ENCODE results near the gene EPHA1. TPM values are rescaled to one million over a fixed set of nuclear protein-coding genes. Genes with fewer than 3 reads are reported as not detected.

Gene EPHA1
- total RNA-seq, 1 donor from 2014 or later, result 2.6 TPM

- Histone ChIP-seq H3K4me1 (ENCODE audit: insufficient read depth, low read length) (peaks cover 67% of the 10 kb centered on the region), H3K36me3 (ENCODE audit: insufficient read depth, low read length) (peaks cover 66% of the 10 kb centered on the region), H3K27ac (ENCODE audit: low read depth, low read length) (no peak overlapping the region), H3K9me3 (ENCODE audit: insufficient read depth, low read depth, low read length) (no peaks in the 10 kb centered on the region), H3K4me3 (ENCODE audit: insufficient read depth, low read depth, low read length) (no peak overlapping the region), H3K9ac (ENCODE audit: low read length) (peak overlapping the region; percentile 43), H3K79me2 (ENCODE audit: insufficient read depth, low read length) (peaks cover 72% of the 10 kb centered on the region), H3K4me2 (ENCODE audit: low read length) (peak overlapping the region; percentile 97), H2AFZ (ENCODE audit: low read depth, low read length) (no peak overlapping the region), H3K27me3 (ENCODE audit: insufficient read depth, low read length) (no peaks in the 10 kb centered on the region), H4K20me1 (ENCODE audit: insufficient read depth, low read length) (peaks cover 100% of the 10 kb centered on the region)
- Mint-ChIP-seq H3K9me3 (ENCODE audit: unreplicated experiment) (peaks cover 4% of the 10 kb centered on the region), H3K36me3 (ENCODE audit: low read depth, unreplicated experiment) (peaks cover 20% of the 10 kb centered on the region), H3K27ac (ENCODE audit: unreplicated experiment) (peak overlapping the region; percentile 75), H3K4me3 (ENCODE audit: unreplicated experiment) (no peak overlapping the region), H3K4me1 (ENCODE audit: low read depth, unreplicated experiment) (peaks cover 30% of the 10 kb centered on the region), H3K27me3 (ENCODE audit: low read depth, unreplicated experiment) (no peaks in the 10 kb centered on the region)
- DNase-seq (ENCODE audit: low read depth), result no peak
- no peak for FAIRE-seq
- no peak for TF ChIP-seq EZH2 (IDR thresholded peaks at IDR 0.05; ENCODE audit: insufficient read depth, low read length)
- TF ChIP-seq, protein P1, sequence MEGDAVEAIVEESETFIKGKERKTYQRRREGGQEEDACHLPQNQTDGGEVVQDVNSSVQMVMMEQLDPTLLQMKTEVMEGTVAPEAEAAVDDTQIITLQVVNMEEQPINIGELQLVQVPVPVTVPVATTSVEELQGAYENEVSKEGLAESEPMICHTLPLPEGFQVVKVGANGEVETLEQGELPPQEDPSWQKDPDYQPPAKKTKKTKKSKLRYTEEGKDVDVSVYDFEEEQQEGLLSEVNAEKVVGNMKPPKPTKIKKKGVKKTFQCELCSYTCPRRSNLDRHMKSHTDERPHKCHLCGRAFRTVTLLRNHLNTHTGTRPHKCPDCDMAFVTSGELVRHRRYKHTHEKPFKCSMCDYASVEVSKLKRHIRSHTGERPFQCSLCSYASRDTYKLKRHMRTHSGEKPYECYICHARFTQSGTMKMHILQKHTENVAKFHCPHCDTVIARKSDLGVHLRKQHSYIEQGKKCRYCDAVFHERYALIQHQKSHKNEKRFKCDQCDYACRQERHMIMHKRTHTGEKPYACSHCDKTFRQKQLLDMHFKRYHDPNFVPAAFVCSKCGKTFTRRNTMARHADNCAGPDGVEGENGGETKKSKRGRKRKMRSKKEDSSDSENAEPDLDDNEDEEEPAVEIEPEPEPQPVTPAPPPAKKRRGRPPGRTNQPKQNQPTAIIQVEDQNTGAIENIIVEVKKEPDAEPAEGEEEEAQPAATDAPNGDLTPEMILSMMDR (IDR thresholded peaks at IDR 0.05; ENCODE audit: insufficient read depth, low read depth, low read length), result no peak
Observed at GRCh38 chr7:143388491-143389101, 20.1 kb downstream of the EPHA1 start.

GRCh38 chr7:143388051-143388450 is 20.6 kb downstream of the EPHA1 start:
- Histone ChIP-seq H3K4me1 (ENCODE audit: insufficient read depth, low read length) (peaks cover 69% of the 10 kb centered on the region), H3K9ac (ENCODE audit: low read length) (no peak overlapping the region), H3K4me3 (ENCODE audit: insufficient read depth, low read depth, low read length) (no peak overlapping the region), H3K27ac (ENCODE audit: low read depth, low read length) (no peak overlapping the region), H3K27me3 (ENCODE audit: insufficient read depth, low read length) (no peaks in the 10 kb centered on the region), H3K4me2 (ENCODE audit: low read length) (peak overlapping the region; percentile 97), H2AFZ (ENCODE audit: low read depth, low read length) (no peak overlapping the region), H3K36me3 (ENCODE audit: insufficient read depth, low read length) (peaks cover 69% of the 10 kb centered on the region), H4K20me1 (ENCODE audit: insufficient read depth, low read length) (peaks cover 100% of the 10 kb centered on the region), H3K9me3 (ENCODE audit: insufficient read depth, low read depth, low read length) (no peaks in the 10 kb centered on the region), H3K79me2 (ENCODE audit: insufficient read depth, low read length) (peaks cover 77% of the 10 kb centered on the region)
- H3K27ac Mint-ChIP-seq (ENCODE audit: unreplicated experiment), result peak overlapping the region; percentile 55
- H3K27me3 Mint-ChIP-seq (ENCODE audit: low read depth, unreplicated experiment), result no peaks in the 10 kb centered on the region
- FAIRE-seq (no peak), DNase-seq (ENCODE audit: low read depth) (no peak)
- peaks cover 4% of the 10 kb centered on the region for H3K9me3 Mint-ChIP-seq (ENCODE audit: unreplicated experiment)
- TF ChIP-seq, protein P1 (IDR thresholded peaks at IDR 0.05; ENCODE audit: insufficient read depth, low read depth, low read length), result no peak
- TF ChIP-seq EZH2 (IDR thresholded peaks at IDR 0.05; ENCODE audit: insufficient read depth, low read length), result no peak
- peaks cover 35% of the 10 kb centered on the region for H3K4me1 Mint-ChIP-seq (ENCODE audit: low read depth, unreplicated experiment)
- H3K4me3 Mint-ChIP-seq (ENCODE audit: unreplicated experiment), result no peak overlapping the region
- H3K36me3 Mint-ChIP-seq (ENCODE audit: low read depth, unreplicated experiment), result peaks cover 25% of the 10 kb centered on the region

Data from astrocyte (in vitro differentiated cells and primary cell).